ENCODE results near the gene KRTAP10-9. TPM values are rescaled to one million over a fixed set of nuclear protein-coding genes. Genes with fewer than 3 reads are reported as not detected.
"Not testable (repeated sequence)": the region's sequence is repeated elsewhere in the genome, so short reads cannot be mapped to it uniquely, and the experiment has no call there.

Gene KRTAP10-9
- total RNA-seq, 2 donors from 2014 or later = not detected

DNA sequence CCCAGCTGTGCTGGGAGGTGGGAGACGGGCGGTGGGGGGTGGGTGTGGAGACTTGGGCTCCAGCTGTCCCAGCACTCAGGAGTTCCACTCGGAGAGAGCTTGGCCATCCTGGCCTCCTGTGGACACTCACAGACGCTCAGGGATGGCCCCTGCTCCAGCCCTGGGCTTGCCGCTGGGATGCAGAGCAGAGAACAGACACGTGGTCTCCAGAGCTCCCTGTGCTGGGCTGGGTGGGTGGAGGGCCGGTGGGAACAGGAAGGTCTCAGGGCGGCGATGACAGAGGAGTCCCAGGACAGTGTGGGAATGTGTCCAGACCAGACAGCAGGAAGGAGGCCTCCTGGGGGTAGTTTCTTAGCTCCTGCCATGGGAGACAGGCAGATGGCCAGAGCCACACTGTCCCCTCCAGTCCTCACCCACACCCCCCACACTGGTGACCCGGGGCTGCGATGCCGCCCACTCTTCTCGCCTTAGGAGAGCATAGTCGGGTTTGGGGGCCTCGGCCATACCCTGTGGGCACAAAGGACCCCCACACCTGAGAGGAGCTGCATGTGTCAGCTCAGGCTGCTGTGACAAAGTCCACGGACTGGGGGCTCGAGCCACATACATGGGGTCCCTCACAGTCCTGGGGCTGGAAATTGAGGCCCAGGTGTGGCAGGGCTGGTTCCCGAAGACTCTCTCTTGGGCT, 2.0 kb downstream of the KRTAP10-9 start:
- H3K27me3 ChIP-seq = no peaks in the 10 kb centered on the region
- no peak overlapping the region for H3K9ac ChIP-seq (ENCODE audit: low read depth in 2 of 2, low read length in 2 of 2)
- no peak for DNase-seq
- no peaks in the 10 kb centered on the region for H3K4me1 ChIP-seq
- H3K9me3 ChIP-seq = no peaks in the 10 kb centered on the region
- TF ChIP-seq, protein P1, sequence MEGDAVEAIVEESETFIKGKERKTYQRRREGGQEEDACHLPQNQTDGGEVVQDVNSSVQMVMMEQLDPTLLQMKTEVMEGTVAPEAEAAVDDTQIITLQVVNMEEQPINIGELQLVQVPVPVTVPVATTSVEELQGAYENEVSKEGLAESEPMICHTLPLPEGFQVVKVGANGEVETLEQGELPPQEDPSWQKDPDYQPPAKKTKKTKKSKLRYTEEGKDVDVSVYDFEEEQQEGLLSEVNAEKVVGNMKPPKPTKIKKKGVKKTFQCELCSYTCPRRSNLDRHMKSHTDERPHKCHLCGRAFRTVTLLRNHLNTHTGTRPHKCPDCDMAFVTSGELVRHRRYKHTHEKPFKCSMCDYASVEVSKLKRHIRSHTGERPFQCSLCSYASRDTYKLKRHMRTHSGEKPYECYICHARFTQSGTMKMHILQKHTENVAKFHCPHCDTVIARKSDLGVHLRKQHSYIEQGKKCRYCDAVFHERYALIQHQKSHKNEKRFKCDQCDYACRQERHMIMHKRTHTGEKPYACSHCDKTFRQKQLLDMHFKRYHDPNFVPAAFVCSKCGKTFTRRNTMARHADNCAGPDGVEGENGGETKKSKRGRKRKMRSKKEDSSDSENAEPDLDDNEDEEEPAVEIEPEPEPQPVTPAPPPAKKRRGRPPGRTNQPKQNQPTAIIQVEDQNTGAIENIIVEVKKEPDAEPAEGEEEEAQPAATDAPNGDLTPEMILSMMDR (IDR thresholded peaks at IDR 0.05) = no peak
- H3K36me3 ChIP-seq = no peaks in the 10 kb centered on the region
- no peak overlapping the region for H3K4me3 ChIP-seq
- H3K27ac ChIP-seq = no peak overlapping the region
- intact Hi-C loops (cut with DNase I) = no loop called here

DNA sequence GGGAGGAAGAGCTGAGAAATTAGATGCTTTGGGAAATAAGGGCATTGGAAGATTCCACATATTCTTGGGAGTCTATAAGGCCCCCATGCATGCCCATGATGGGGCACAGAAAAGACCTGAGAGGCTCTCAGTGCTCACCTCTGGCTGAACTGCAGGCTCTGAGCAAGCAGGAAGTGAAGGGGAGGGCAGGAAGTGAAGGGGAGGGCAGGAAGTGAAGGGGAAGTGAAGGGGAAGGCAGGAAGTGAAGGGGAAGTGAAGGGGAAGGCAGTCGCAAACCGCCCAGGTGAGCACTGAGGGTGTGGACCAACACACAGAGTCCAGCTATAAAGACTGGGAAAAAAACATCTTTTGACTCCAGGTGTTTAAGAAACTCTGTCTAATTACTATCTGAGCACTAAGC, 3.5 kb downstream of the KRTAP10-9 start:
- no peak for DNase-seq
- intact Hi-C loops (cut with DNase I) = no loop called here
- no peak overlapping the region for H3K9ac ChIP-seq (ENCODE audit: low read depth in 2 of 2, low read length in 2 of 2)

DNA sequence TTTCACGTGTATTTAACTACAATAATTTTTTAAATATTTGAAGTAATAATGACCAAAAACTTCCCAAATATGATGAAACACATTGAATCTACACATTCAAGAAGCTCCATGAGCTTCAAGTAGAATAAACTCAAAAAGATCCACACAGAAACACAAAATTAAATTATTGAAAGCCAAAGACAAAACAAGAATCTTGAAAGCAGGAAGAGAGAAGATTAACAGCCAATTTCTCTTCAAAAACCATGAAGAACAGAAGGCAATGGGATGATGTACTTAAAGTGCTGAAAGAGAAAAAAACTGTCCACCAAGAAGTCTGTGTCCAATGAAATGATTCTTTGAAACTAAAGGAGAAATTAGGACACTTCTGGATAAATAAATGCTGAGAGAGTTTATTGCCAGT, 5.2 kb downstream of the KRTAP10-9 start:
- DNase-seq = no peak
- H3K4me3 ChIP-seq = no peak overlapping the region
- H3K36me3 ChIP-seq = no peaks in the 10 kb centered on the region
- H3K9me3 ChIP-seq = no peaks in the 10 kb centered on the region
- TF ChIP-seq, protein P1 (IDR thresholded peaks at IDR 0.05) = no peak
- intact Hi-C loops (cut with DNase I) = no loop called here
- H3K27me3 ChIP-seq = no peaks in the 10 kb centered on the region
- no peak overlapping the region for H3K27ac ChIP-seq
- H3K9ac ChIP-seq (ENCODE audit: low read depth in 2 of 2, low read length in 2 of 2) = no peak overlapping the region
- H3K4me1 ChIP-seq = no peaks in the 10 kb centered on the region

More for the DNA sequence above, 3.5 kb downstream of the KRTAP10-9 start:
- H3K4me3 ChIP-seq = no peak overlapping the region
- TF ChIP-seq, protein P1 (IDR thresholded peaks at IDR 0.05) = no peak
- no peaks in the 10 kb centered on the region for H3K27me3 ChIP-seq
- H3K36me3 ChIP-seq = no peaks in the 10 kb centered on the region
- H3K27ac ChIP-seq = no peak overlapping the region
- H3K4me1 ChIP-seq = no peaks in the 10 kb centered on the region
- no peaks in the 10 kb centered on the region for H3K9me3 ChIP-seq

DNA sequence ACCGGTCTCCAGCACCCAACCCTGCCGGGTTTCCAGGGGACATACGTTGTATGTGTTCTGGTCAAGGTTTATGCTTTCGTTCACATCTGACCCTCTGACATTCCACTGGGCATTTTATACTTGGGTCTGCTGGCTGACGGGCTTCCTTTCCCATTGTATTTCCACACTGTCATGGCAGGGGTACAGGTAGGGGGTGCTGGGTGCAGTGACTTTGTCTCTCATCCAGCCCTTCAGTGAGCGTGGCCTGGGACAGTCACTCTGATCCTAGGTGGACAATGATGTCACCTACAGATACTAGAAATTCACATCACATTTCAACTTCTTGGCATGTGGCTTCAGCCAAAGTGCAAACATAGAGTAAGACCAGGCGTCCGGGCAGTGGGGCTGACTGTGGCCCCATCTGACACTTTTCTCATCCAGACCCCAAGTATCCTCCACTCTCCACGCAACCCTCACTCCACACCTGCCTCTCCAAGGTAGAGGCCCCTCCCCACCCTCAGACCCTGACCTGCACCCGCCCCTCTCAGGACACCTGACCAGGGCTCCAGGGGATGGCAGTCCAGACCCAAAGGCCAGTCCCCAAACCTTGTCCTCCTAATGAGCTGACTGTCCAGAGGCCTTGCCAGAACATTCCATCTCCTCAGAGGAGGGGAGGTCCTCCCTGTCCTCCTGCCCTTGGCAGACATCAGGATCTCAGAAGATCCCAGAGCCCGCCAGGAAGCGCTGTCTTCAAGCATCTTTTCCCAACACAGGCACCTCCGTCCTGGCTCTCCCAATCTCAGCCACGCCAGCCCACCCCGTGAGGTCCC, 9.5 kb downstream of the KRTAP10-9 start:
- TF ChIP-seq, protein P1 (IDR thresholded peaks at IDR 0.05) = no peak
- H3K27me3 ChIP-seq = no peaks in the 10 kb centered on the region
- intact Hi-C loops (cut with DNase I) = no loop called here
- no peak overlapping the region for H3K4me3 ChIP-seq
- no peak overlapping the region for H3K27ac ChIP-seq
- H3K4me1 ChIP-seq = no peaks in the 10 kb centered on the region
- H3K36me3 ChIP-seq = no peaks in the 10 kb centered on the region
- DNase-seq = no peak
- H3K9ac ChIP-seq (ENCODE audit: low read depth in 2 of 2, low read length in 2 of 2) = no peak overlapping the region
- H3K9me3 ChIP-seq = no peaks in the 10 kb centered on the region

DNA sequence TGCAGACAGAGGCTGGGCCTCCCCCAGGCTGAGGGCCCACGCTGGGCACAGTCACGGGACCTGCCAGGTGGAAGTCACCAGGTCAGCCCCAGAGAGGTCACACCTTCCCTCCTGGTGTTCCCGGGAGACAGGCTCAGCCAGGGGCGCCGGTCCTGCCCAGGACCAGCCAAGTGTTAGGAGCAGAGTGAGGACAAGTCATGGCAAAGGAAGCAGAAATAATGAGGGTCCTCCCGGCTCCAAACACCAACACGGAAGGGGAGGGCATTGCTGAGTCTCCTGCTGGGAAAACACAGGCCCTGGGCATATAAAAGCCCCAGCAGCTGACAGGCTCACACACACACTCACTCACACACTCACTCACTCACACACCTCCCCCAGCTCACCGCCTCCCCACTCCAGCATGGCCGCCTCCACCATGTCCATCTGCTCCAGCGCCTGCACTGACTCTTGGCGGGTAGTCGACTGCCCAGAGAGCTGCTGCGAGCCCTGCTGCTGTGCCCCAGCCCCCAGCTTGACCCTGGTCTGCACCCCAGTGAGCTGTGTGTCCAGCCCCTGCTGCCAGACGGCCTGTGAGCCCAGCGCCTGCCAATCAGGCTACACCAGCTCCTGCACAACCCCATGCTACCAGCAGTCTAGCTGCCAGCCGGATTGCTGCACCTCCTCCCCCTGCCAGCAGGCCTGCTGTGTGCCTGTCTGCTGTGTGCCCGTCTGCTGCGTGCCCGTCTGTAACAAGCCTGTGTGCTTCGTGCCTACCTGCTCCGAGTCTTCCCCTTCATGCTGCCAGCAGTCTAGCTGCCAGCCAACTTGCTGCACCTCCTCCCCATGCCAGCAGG, 10.3 kb downstream of the KRTAP10-9 start, which contains the start of gene KRTAP10-10:
TSS of gene KRTAP10-10 (plus strand) at position 339 of the 833 bp plus-strand sequence. CDS start at position 401, 62 bp downstream.
- DNase-seq = no peak
- H3K27ac ChIP-seq = no peak within 1 kb of the TSS
- no peaks in the 10 kb centered on the region for H3K4me1 ChIP-seq
- no peaks in the 10 kb centered on the region for H3K9me3 ChIP-seq
- intact Hi-C loops (cut with DNase I) = no loop called here
- H3K36me3 ChIP-seq = no peaks in the 10 kb centered on the region
- TF ChIP-seq, protein P1 (IDR thresholded peaks at IDR 0.05) = no peak
- H3K27me3 ChIP-seq = no peaks in the 10 kb centered on the region
- no peak within 1 kb of the TSS for H3K9ac ChIP-seq (ENCODE audit: low read depth in 2 of 2, low read length in 2 of 2)
- no peak within 1 kb of the TSS for H3K4me3 ChIP-seq

DNA sequence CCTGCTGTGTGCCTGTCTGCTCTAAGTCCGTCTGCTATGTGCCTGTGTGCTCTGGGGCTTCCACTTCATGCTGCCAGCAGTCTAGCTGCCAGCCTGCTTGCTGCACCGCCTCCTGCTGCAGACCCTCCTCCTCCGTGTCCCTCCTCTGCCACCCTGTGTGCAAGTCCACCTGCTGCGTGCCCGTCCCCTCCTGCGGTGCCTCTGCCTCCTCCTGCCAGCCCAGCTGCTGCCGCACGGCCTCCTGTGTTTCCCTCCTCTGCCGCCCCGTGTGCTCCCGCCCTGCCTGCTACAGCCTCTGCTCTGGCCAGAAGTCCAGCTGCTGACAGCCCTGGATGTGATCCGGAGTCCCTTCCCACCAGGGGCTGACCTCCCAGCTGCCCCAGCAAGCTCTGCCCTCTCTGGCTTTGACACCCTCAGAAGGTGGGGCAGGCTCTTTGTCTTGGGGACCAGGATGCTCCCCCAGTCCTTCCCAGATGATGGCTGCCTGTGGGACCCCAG, 11.0 kb downstream of the KRTAP10-9 start:
- H3K9me3 ChIP-seq; intact Hi-C loops (cut with DNase I); H3K9ac ChIP-seq (ENCODE audit: low read depth in 2 of 2, low read length in 2 of 2); H3K36me3 ChIP-seq; H3K27me3 ChIP-seq; H3K4me1 ChIP-seq; DNase-seq; H3K27ac ChIP-seq; H3K4me3 ChIP-seq: not testable (repeated sequence)

DNA sequence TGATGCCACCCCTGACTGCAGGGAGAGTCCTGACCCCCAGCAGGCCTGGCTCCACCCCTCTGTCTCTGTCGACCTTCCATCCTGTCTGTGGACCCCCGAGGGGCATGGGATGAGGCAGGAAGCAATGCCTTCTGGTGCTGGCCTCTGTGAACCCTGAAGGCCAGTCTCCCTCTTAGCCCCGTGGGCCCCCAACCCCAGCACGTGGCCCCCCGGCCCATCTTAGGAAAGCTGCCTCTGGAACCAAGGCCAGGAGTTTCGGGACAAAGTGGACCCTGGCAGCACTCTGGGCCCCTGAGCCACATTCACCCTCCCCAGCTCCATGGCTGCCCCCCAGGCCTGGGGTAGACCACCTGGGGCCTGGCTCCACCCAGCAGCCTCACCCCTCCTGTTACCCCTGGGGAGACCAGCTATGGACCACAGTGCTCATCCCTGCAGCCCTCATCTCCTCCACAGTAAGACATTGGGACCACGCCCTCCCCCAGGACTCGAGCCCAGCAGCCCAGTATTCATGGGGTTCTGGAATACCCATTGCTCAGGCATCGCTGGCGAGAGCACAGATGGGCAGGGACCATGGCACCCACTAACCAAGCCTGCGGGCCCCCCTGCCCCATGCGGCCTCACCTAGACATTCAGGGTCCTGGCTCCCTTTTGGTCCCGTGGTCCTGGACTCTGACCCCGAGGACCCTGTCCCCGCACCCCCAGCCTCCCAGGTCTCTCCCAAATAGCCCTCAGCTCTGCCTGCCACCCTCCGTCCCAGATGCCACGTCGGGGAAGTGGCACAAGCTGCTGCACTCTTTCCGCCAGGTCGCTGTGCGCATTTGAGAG, 11.8 kb downstream of the KRTAP10-9 start:
- H3K27me3 ChIP-seq; H3K4me3 ChIP-seq; DNase-seq; H3K4me1 ChIP-seq; H3K9ac ChIP-seq (ENCODE audit: low read depth in 2 of 2, low read length in 2 of 2); H3K27ac ChIP-seq; intact Hi-C loops (cut with DNase I); H3K9me3 ChIP-seq; H3K36me3 ChIP-seq: not testable (repeated sequence)
